Measurements from ENCODE around the gene SLC16A4.

The SLC16A4 gene

GRCh38 chr1:110328274-110328673 lies 62.6 kb downstream of the SLC16A4 start:
- no peak for DNase-seq (ENCODE audit: low read depth, low spot score)

GRCh38 chr1:110326826-110327225 lies 64.0 kb downstream of the SLC16A4 start:
- no peak for DNase-seq (ENCODE audit: low read depth, low spot score)

GRCh38 chr1:110324667-110325066 lies 66.2 kb downstream of the SLC16A4 start:
- no peak for DNase-seq (ENCODE audit: low read depth, low spot score)

GRCh38 chr1:110321846-110322245 lies 69.0 kb downstream of the SLC16A4 start:
- DNase-seq (ENCODE audit: low read depth, low spot score) = no peak

GRCh38 chr1:110321045-110321444 lies 69.8 kb downstream of the SLC16A4 start:
- DNase-seq (ENCODE audit: low read depth, low spot score) = no peak

GRCh38 chr1:110320168-110320518 lies 70.7 kb downstream of the SLC16A4 start:
- no peak for DNase-seq (ENCODE audit: low read depth, low spot score)

GRCh38 chr1:110319332-110320167 lies 71.3 kb downstream of the SLC16A4 start:
- DNase-seq (ENCODE audit: low read depth, low spot score) = no peak

- no peak for DNase-seq (ENCODE audit: low read depth, low spot score)
Observed at GRCh38 chr1:110318046-110318445, 72.8 kb downstream of the SLC16A4 start.

- no peak for DNase-seq (ENCODE audit: low read depth, low spot score)
Observed at GRCh38 chr1:110316735-110317134, 74.1 kb downstream of the SLC16A4 start.
